Skeletal muscle tissue (tissue), 4 donors: ENCODE data around the gene GRM1. TPM values are rescaled to one million over a fixed set of nuclear protein-coding genes. Genes with fewer than 3 reads are reported as not detected.

Experiments used
- H3K27ac ChIP-seq: one replicate; pipeline ENCODE4 v1.7.0; 2013; ENCODE audit warnings: mild to moderate bottlenecking, low read depth, low read length, inconsistent platforms
- H3K27me3 ChIP-seq, 3 donors: one replicate each; pipeline ENCODE4 v1.7.0; 2013; ENCODE audit warnings: low read length in 3 of 3; ENCODE audit not compliant: control insufficient read depth in 3 of 3, insufficient read depth in 3 of 3
- H3K36me3 ChIP-seq, 3 donors: one replicate each; pipeline ENCODE4 v1.7.0; 2013; ENCODE audit warnings: low read length in 3 of 3; ENCODE audit not compliant: control insufficient read depth in 3 of 3, insufficient read depth in 3 of 3
- H3K4me1 ChIP-seq, 3 donors: one replicate each; pipeline ENCODE4 v1.7.0; 2013; ENCODE audit warnings: low read length in 3 of 3, mild to moderate bottlenecking in 3 of 3; ENCODE audit not compliant: control insufficient read depth in 3 of 3, insufficient read depth in 3 of 3
- H3K4me3 ChIP-seq, 3 donors: one replicate each; pipeline ENCODE4 v1.7.0; 2013; ENCODE audit warnings: low read length in 3 of 3
- H3K9ac ChIP-seq, 3 donors: one replicate each; pipeline ENCODE4 v1.7.0; 2013; ENCODE audit warnings: low read length in 3 of 3, mild to moderate bottlenecking in 3 of 3, moderate library complexity in 2 of 3, low read depth in 1 of 3
- H3K9me3 ChIP-seq, 3 donors: one replicate each; pipeline ENCODE4 v1.7.0; 2013; ENCODE audit warnings: low read length in 3 of 3; ENCODE audit not compliant: control insufficient read depth in 3 of 3
- total RNA-seq: library from RNA; depleted of rRNA; stranded (reverse); fragments of >200 nt; gene quantifications from one replicate; pipeline ENCODE4 v1.2.3, GENCODE V29; 2014
- donor health status: Osteomylitis.

Gene GRM1
- total RNA-seq, 1 donor from 2014 or later, result under 0.01 TPM

GRCh38 chr6:146183831-146184230 lies 155.0 kb downstream of the GRM1 start:
- H3K4me3 ChIP-seq, result no peak overlapping the region

GRCh38 chr6:146184701-146185100 lies 155.8 kb downstream of the GRM1 start:
- H3K36me3 ChIP-seq, result no peaks in the 10 kb centered on the region
- no peaks in the 10 kb centered on the region for H3K4me1 ChIP-seq
- no peak overlapping the region for H3K27ac ChIP-seq
- no peak overlapping the region for H3K9ac ChIP-seq
- no peaks in the 10 kb centered on the region for H3K27me3 ChIP-seq
- H3K4me3 ChIP-seq, result no peak overlapping the region
- no peaks in the 10 kb centered on the region for H3K9me3 ChIP-seq

More at GRCh38 chr6:146183831-146184230, 155.0 kb downstream of the GRM1 start:
- no peaks in the 10 kb centered on the region for H3K27me3 ChIP-seq
- H3K36me3 ChIP-seq, result no peaks in the 10 kb centered on the region
- H3K9me3 ChIP-seq, result no peaks in the 10 kb centered on the region
- no peak overlapping the region for H3K9ac ChIP-seq
- no peak overlapping the region for H3K27ac ChIP-seq
- H3K4me1 ChIP-seq, result no peaks in the 10 kb centered on the region

- no peaks in the 10 kb centered on the region for H3K36me3 ChIP-seq
- H3K4me3 ChIP-seq, result no peak overlapping the region
- H3K4me1 ChIP-seq, result no peaks in the 10 kb centered on the region
- no peaks in the 10 kb centered on the region for H3K27me3 ChIP-seq
- no peaks in the 10 kb centered on the region for H3K9me3 ChIP-seq
- no peak overlapping the region for H3K27ac ChIP-seq
- no peak overlapping the region for H3K9ac ChIP-seq
Observed at GRCh38 chr6:146189131-146189530, 160.3 kb downstream of the GRM1 start.

GRCh38 chr6:146190581-146190980 lies 161.7 kb downstream of the GRM1 start:
- Histone ChIP-seq H3K4me3 (no peak overlapping the region), H3K9ac (no peak overlapping the region), H3K4me1 (no peaks in the 10 kb centered on the region), H3K36me3 (no peaks in the 10 kb centered on the region), H3K9me3 (no peaks in the 10 kb centered on the region), H3K27me3 (no peaks in the 10 kb centered on the region), H3K27ac (no peak overlapping the region)

DNA sequence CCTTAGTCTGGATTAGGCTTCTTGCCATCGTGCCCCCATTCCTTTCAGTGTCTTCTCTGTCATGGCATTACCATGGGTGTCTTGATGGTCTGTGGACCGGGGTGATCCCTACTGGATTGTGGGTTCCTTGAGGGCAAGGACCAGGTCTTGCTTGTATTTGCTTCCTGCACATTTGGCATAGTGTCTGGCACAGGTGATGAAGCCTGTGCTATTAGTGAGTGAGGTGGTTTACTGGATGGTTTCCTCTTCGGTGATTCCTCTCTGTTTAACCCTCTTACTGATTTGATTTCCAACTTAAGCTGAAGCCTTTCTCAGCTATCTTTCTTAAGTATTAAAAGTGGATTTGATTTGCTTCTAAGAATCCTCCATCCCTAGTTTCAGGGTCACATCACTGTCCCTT lies 162.3 kb downstream of the GRM1 start:
- H3K4me3 ChIP-seq, result no peak overlapping the region
- no peaks in the 10 kb centered on the region for H3K27me3 ChIP-seq
- no peaks in the 10 kb centered on the region for H3K9me3 ChIP-seq
- H3K9ac ChIP-seq, result no peak overlapping the region
- H3K27ac ChIP-seq, result no peak overlapping the region
- no peaks in the 10 kb centered on the region for H3K36me3 ChIP-seq
- H3K4me1 ChIP-seq, result no peaks in the 10 kb centered on the region

DNA sequence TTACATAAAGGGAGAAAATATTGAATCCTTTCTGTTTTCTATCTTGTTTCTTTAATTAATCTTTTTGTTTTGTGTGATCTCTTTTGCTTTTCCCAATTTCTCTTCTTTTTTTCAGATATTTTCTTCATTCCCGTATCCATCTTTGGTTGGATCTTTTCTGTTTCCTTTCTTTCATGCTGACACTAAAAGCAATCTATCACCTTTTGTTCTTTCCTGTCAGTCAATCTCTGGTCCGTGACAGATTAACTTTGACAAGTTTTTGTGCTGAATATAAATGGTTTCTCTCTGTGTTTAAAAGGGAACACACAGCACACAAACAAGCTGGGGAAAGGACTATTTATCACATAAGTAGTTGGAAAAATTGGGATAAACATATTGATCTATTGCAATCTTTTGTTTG lies 162.8 kb downstream of the GRM1 start:
- no peaks in the 10 kb centered on the region for H3K9me3 ChIP-seq
- no peak overlapping the region for H3K27ac ChIP-seq
- H3K27me3 ChIP-seq, result no peaks in the 10 kb centered on the region
- H3K36me3 ChIP-seq, result no peaks in the 10 kb centered on the region
- H3K4me1 ChIP-seq, result no peaks in the 10 kb centered on the region
- no peak overlapping the region for H3K4me3 ChIP-seq
- H3K9ac ChIP-seq, result no peak overlapping the region

DNA sequence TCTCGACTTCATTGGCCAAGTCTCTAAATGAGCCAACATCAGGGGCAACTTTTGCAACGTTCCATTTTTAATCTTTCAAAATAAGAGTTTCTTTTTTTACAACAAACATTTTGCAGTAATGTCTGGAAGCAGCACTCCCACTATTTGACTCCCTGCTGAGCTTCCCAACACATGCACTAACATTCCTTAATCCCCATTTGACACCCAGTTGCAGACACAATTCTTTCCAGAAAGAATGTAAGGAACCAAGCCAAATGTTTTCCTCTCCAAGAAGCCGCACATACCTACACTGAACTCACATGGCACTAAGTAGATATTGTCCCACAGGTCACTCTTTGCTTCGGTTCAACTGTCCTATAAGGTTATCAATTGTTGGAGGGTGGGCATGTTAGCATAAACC lies 165.6 kb downstream of the GRM1 start:
- Histone ChIP-seq H3K9ac (no peak overlapping the region), H3K4me3 (no peak overlapping the region), H3K9me3 (no peaks in the 10 kb centered on the region), H3K27ac (no peak overlapping the region), H3K27me3 (no peaks in the 10 kb centered on the region), H3K36me3 (no peaks in the 10 kb centered on the region), H3K4me1 (no peaks in the 10 kb centered on the region)

DNA sequence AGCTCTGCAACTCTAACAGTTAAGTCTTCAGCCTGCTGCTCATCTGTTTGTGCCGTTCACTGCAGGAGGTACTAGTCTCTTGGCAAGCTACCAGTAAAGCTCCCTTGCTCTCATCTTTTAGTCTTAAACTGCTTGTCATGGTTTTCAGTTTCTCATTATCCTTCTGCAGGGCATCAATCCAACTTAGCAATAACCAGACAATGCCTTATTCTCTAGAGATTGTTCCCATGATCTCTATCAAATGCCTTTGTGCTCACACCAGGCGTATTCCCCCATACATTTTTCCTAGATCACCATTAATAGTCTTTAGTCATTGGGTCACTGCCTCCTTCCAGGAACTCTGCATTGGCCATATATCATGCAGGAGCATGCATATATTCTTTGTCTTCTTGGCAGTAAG lies 171.3 kb downstream of the GRM1 start:
- Histone ChIP-seq H3K9me3 (no peaks in the 10 kb centered on the region), H3K4me1 (no peaks in the 10 kb centered on the region), H3K36me3 (no peaks in the 10 kb centered on the region), H3K27me3 (no peaks in the 10 kb centered on the region), H3K4me3 (no peak overlapping the region), H3K27ac (no peak overlapping the region), H3K9ac (no peak overlapping the region)

GRCh38 chr6:146202570-146202969 lies 173.7 kb downstream of the GRM1 start:
- Histone ChIP-seq H3K9ac (no peak overlapping the region), H3K27ac (no peak overlapping the region), H3K9me3 (no peaks in the 10 kb centered on the region), H3K4me3 (no peak overlapping the region), H3K4me1 (no peaks in the 10 kb centered on the region), H3K27me3 (no peaks in the 10 kb centered on the region), H3K36me3 (no peaks in the 10 kb centered on the region)

DNA sequence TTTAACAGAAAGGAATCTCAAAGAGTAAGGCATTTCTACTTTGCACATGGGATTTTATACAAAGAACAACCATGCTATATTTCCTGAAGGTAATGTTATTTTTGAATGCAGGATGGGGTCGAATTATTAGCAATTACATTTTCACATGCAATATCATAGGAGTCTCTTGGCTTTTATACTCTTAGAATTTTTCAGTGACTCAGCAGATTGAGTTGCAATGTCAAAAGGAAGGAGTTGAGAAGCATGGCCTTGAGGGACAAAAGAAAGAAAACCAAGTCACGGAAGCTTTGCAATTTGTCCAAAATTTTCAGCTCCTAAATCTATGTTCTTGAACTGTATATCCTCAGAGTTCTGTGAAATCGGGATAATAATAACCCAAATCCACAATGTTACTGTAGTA lies 181.1 kb downstream of the GRM1 start:
- Histone ChIP-seq H3K27ac (no peak overlapping the region), H3K36me3 (no peaks in the 10 kb centered on the region), H3K9ac (no peak overlapping the region), H3K27me3 (no peaks in the 10 kb centered on the region), H3K9me3 (no peaks in the 10 kb centered on the region), H3K4me3 (no peak overlapping the region), H3K4me1 (no peaks in the 10 kb centered on the region)
